Jurkat, Clone E6-1 (cell line): ENCODE data around the gene IGFBP5.

Experiments used
- DNase-seq: peaks from one replicate; pipeline ENCODE4 v3.0.0-alpha.2; 2011; ENCODE audit warnings: low read depth, low spot score
- H3K4me3 ChIP-seq: 2 replicates; pipeline ENCODE4 v1.5.1; 2011; ENCODE audit warnings: mild to moderate bottlenecking, low read length, control low read depth, moderate library complexity

Gene IGFBP5

GRCh38 chr2:216690853-216691741 lies 4.3 kb downstream of the IGFBP5 start:
- DNase-seq: no peak
- no peak overlapping the region for H3K4me3 ChIP-seq

- no peak for DNase-seq
- H3K4me3 ChIP-seq: no peak overlapping the region
Measured at GRCh38 chr2:216690456-216690852, 4.9 kb downstream of the IGFBP5 start.

GRCh38 chr2:216689397-216689796 lies 6.0 kb downstream of the IGFBP5 start:
- DNase-seq: no peak
- no peak overlapping the region for H3K4me3 ChIP-seq

GRCh38 chr2:216688731-216689340 lies 6.5 kb downstream of the IGFBP5 start:
- DNase-seq: no peak
- no peak overlapping the region for H3K4me3 ChIP-seq

GRCh38 chr2:216687646-216688045 lies 7.7 kb downstream of the IGFBP5 start:
- no peak for DNase-seq
- no peak overlapping the region for H3K4me3 ChIP-seq

GRCh38 chr2:216687111-216687510 lies 8.2 kb downstream of the IGFBP5 start:
- no peak overlapping the region for H3K4me3 ChIP-seq
- no peak for DNase-seq

GRCh38 chr2:216685327-216685875 lies 9.9 kb downstream of the IGFBP5 start:
- DNase-seq: no peak

GRCh38 chr2:216683846-216684245 lies 11.5 kb downstream of the IGFBP5 start:
- H3K4me3 ChIP-seq: no peak overlapping the region
- DNase-seq: no peak

More at GRCh38 chr2:216685327-216685875, 9.9 kb downstream of the IGFBP5 start:
- no peak overlapping the region for H3K4me3 ChIP-seq

GRCh38 chr2:216681683-216682082 lies 13.7 kb downstream of the IGFBP5 start:
- no peak overlapping the region for H3K4me3 ChIP-seq
- DNase-seq: no peak

GRCh38 chr2:216680951-216681629 lies 14.3 kb downstream of the IGFBP5 start:
- DNase-seq: no peak
- no peak overlapping the region for H3K4me3 ChIP-seq

- no peak for DNase-seq
Measured at GRCh38 chr2:216679658-216680024, 15.7 kb downstream of the IGFBP5 start.

GRCh38 chr2:216678813-216679657 lies 16.3 kb downstream of the IGFBP5 start:
- no peak for DNase-seq

More at GRCh38 chr2:216679658-216680024, 15.7 kb downstream of the IGFBP5 start:
- no peak overlapping the region for H3K4me3 ChIP-seq

GRCh38 chr2:216678098-216678465 lies 17.3 kb downstream of the IGFBP5 start:
- no peak overlapping the region for H3K4me3 ChIP-seq
- no peak for DNase-seq

More at GRCh38 chr2:216678813-216679657, 16.3 kb downstream of the IGFBP5 start:
- no peak overlapping the region for H3K4me3 ChIP-seq

- no peak overlapping the region for H3K4me3 ChIP-seq
- DNase-seq: no peak
Measured at GRCh38 chr2:216677439-216678097, 17.8 kb downstream of the IGFBP5 start.

GRCh38 chr2:216676630-216677029 lies 18.7 kb downstream of the IGFBP5 start:
- no peak for DNase-seq
- H3K4me3 ChIP-seq: no peak overlapping the region

GRCh38 chr2:216674376-216674775 lies 21.0 kb downstream of the IGFBP5 start:
- no peak overlapping the region for H3K4me3 ChIP-seq
- DNase-seq: no peak

GRCh38 chr2:216673609-216674008 lies 21.7 kb downstream of the IGFBP5 start:
- DNase-seq: no peak
- H3K4me3 ChIP-seq: no peak overlapping the region

GRCh38 chr2:216673021-216673420 lies 22.3 kb downstream of the IGFBP5 start:
- H3K4me3 ChIP-seq: no peak overlapping the region
- no peak for DNase-seq
